AG09309 (cell line): Measurements from ENCODE around the gene NXPH4.

ENCODE experiments used
- DNase-seq: peaks from one replicate; pipeline ENCODE4 v3.0.0-alpha.2; 2010; ENCODE audit warnings: low read depth
- H3K4me3 ChIP-seq: 2 replicates; pipeline ENCODE4 v1.5.1; 2011; ENCODE audit warnings: mild to moderate bottlenecking, low read depth, low read length, moderate library complexity; ENCODE audit not compliant: control insufficient read depth
- CTCF ChIP-seq: IDR thresholded peaks from 2 replicates; pipeline ENCODE4 v1.5.1; 2011; ENCODE audit warnings: mild to moderate bottlenecking, low read depth, low read length, inconsistent platforms; ENCODE audit not compliant: insufficient read depth, control insufficient read depth; ENCODE audit errors: missing control alignments

Gene NXPH4

GRCh38 chr12:57242691-57243454 lies 26.3 kb downstream of the NXPH4 start:
- TF ChIP-seq CTCF = peak; percentile 73
- H3K4me3 ChIP-seq = peak overlapping the region; percentile 22
- no peak for DNase-seq

DNA sequence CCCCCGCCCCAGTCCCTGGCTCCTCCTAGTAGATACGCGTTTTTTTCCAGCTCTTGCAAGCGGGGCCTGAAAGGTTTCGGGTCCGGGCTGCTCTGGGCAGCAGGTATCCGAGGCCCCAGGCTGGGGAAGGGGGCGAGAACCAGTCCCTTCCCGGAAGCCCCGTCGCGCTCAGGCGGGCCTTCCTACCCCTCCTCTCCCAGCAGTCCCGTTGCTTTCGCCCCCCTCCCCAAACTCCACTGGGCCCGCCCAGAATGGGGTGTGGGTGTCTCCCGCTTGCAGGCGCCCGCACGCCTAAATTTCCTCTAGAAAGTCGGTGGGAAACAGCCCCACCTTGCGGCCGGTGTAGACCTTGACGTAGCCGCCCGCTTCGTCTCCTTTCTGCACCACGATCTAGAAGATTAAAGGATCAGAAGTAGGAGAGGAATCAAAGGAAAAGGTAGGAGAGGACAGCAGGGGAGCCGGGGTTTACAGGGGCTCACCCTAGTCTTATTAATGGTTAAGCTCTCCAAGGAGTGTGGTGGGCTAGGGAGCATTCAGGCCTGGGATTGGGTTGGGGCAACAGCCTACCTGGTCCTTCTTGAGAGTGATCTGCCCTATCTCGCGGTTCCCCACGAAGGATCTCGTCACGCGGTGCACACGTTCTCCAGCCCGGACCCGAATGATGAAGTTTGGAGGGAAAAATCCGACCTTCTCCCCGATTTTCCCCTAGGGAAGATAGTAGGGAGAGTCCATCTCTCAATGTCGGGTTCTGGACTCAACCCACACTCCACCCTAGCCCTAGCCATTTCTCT lies 27.1 kb downstream of the NXPH4 start:
- no peak for DNase-seq
- H3K4me3 ChIP-seq = peak overlapping the region; percentile 33; the same call in 1 of the 2 replicates
- TF ChIP-seq CTCF = peak; percentile 85

DNA sequence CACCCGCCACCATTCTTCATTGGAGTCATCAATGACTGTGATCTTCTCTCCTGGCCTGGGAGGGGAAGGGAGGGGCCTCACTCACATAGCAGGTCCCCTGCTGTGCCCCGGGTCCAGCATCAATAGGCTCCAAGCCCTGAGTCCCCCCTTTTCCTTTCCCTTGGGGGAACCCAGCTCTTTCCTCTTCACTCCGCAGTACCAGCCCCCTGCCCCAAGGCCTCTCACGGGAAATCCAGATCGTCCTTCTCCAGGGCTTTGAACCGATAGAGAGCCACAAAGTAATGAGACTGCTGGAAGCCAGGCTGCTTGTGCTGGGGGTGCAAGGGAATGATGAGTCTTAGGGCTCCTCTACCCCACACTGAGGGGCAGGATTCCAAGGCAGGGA lies 27.7 kb downstream of the NXPH4 start:
- no peak overlapping the region for H3K4me3 ChIP-seq
- peak; percentile 5 for TF ChIP-seq CTCF
- DNase-seq = no peak

DNA sequence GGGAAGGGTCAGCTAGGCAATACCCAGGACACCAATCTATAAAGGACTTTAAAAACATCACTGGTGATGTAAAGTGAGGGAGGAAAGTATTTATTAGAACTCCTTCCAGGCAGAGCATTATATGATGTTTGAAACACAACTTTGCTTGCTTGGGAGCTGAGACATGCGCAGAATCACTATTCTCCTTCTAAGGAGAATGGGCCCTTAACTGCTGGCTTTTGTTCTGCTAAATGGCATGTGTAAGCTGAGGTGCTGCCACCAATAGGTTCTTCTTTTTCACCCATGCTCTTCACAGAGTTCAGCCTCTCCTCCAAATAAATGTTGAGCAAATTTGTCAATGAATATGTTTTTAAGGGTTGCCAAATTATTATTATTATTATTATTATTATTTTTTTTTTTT lies 30.4 kb downstream of the NXPH4 start:
- no peak for TF ChIP-seq CTCF
- no peak for DNase-seq
- H3K4me3 ChIP-seq = no peak overlapping the region

- TF ChIP-seq CTCF = no peak
- H3K4me3 ChIP-seq = no peak overlapping the region
Measured at GRCh38 chr12:57248934-57249742, 32.5 kb downstream of the NXPH4 start.

GRCh38 chr12:57250541-57250940 lies 33.9 kb downstream of the NXPH4 start:
- no peak for DNase-seq
- H3K4me3 ChIP-seq = no peak overlapping the region
- TF ChIP-seq CTCF = no peak

More at GRCh38 chr12:57248934-57249742, 32.5 kb downstream of the NXPH4 start:
- DNase-seq = no peak
